ENCODE data around the gene PITX3. TPM values are rescaled to one million over a fixed set of nuclear protein-coding genes. Genes with fewer than 3 reads are reported as not detected.
"Not testable (repeated sequence)": the region's sequence is repeated elsewhere in the genome, so short reads cannot be mapped to it uniquely, and the experiment has no call there.

The PITX3 gene
- total RNA-seq, 6 donors from 2014 or later: 0.61 TPM; not detected in 5

DNA sequence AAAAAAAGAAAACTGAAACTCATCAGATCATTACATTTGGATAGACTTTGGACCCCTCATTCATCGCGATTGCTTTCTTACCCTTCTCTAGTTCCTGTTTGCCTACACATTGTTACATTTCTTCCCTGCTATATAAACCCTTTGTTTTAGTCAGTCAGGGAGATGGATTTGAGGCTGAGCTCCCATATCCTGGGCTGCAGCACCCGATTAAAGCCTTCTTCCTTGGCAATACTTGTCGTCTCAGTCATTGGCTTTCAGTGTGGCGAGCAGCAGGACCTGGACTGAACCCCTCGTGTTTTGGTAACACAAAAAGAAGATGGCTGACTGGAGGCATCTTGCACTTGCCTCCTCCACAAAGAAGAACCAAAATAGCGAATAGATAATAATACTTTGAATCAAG is 49.4 kb downstream of the PITX3 start:
- 78 to 80% methylated on average over 7 of the region's 7 CpGs for WGBS, 2 donors
- Histone ChIP-seq H3K36me3 (no peaks in the 10 kb centered on the region), H3K4me1 (peaks cover 0 to 11% (median 2%) of the 10 kb centered on the region in 4 donors), H3K4me3 (no peak overlapping the region), H3K27me3 (no peaks in the 10 kb centered on the region), H3K9me3 (no peaks in the 10 kb centered on the region), H3K27ac (no peak overlapping the region)
- DNase-seq: no peak
- ATAC-seq (ENCODE audit: low FRiP score in 2 of 2): no peak
- TF ChIP-seq POLR2A (IDR thresholded peaks at IDR 0.05): no peak

DNA sequence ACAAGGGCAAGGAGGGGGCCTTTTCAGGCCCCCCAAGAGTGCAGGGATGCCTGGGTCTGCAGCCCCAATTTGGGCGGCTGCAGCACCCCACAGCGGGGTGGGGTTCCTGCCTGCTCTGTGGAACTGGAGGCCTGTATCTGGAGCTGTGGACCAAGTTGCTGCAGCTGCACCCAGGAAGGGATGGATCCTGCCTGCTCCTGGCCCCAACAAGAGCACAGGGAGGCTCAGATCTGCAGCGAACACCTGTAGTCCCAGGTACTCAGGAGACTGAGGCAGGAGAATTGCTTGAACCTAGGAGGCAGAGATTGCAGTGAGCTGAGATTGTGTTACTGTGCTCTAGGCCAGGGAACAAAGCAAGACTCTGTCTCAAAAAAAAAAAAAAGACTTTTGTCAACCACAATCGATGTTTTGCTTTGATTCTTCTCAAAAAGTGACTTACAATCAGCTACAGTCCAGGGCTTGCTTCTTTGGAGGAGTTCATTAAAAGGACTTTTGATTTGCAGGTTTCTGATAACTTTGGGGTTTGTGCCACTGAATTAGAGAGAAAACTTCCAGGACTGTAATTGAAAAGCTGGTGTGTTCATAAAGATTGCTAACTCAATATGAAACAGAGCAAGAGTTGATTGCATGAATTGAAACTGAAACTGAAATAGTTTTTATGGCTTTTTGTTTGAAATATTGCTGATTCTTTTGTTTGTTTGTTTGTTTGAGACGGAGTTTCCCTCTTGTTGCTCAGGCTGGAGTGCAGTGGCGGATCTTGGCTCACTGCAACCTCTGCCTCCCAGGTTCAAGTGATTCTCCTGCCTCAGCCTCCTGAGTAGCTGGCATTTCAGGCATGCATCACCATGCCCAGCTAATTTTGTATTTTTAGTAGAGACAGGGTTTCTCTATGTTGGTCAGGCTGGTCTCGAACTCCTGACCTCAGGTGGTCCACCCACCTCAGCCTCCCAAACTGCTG is 52.1 kb downstream of the PITX3 start:
- DNase-seq, H3K36me3 ChIP-seq, H3K9me3 ChIP-seq, H3K27me3 ChIP-seq: not testable (repeated sequence)
- 56 to 76% methylated on average over 5 to 7 of the region's 7 CpGs for WGBS, 2 donors
- Histone ChIP-seq H3K4me3 (peak overlapping the region in 1 of 4 donors; percentile 8), H3K4me1 (peaks cover 0 to 11% (median 2%) of the 10 kb centered on the region in 4 donors), H3K27ac (peak overlapping the region in 1 of 4 donors; percentile 7)
- ATAC-seq (ENCODE audit: low FRiP score in 2 of 2): peak in 1 of 2 donors; percentile 53

DNA sequence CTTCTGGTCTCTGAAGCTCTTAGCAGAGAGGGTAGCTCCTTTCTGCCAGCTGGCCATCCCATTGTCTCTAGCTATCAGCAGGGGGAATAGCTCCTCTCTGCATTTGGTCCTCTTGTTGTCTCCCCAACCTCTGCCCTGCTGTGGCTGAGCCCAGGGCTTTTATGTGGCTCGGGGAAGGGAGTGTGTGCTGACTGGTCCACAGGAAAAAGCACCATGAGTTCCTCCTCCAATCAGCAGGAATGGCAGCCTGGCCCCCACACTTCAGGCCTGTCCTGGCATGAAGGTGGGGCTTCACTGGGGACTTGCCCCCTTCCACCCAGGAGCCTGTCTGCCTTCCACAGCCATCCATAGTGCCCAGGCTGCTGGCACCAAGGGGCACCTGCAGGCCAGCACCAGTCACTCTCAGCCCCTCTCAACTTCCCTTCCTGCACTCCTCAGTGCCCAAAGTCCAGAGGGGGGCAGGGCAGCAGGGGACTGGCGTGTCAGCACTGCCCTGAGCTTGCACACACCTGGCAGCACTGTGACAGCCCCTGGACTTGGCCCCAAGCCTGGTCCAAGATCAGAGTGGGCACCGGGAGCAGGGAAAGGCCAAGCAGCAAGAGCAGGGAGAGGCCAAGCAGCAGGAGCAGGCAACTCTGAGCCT is 52.9 kb downstream of the PITX3 start:
- no peaks in the 10 kb centered on the region for H3K36me3 ChIP-seq
- H3K27me3 ChIP-seq: no peaks in the 10 kb centered on the region
- peaks cover 0 to 11% (median 2%) of the 10 kb centered on the region in 4 donors for H3K4me1 ChIP-seq
- DNase-seq (no peak), ATAC-seq (ENCODE audit: low FRiP score in 2 of 2) (peak in 1 of 2 donors; percentile 57)
- no peaks in the 10 kb centered on the region for H3K9me3 ChIP-seq
- TF ChIP-seq EP300 (IDR thresholded peaks at IDR 0.05) (no peak), POLR2AphosphoS5 (IDR thresholded peaks at IDR 0.05) (no peak), POLR2A (IDR thresholded peaks at IDR 0.05) (no peak)
- TF ChIP-seq, protein P1, sequence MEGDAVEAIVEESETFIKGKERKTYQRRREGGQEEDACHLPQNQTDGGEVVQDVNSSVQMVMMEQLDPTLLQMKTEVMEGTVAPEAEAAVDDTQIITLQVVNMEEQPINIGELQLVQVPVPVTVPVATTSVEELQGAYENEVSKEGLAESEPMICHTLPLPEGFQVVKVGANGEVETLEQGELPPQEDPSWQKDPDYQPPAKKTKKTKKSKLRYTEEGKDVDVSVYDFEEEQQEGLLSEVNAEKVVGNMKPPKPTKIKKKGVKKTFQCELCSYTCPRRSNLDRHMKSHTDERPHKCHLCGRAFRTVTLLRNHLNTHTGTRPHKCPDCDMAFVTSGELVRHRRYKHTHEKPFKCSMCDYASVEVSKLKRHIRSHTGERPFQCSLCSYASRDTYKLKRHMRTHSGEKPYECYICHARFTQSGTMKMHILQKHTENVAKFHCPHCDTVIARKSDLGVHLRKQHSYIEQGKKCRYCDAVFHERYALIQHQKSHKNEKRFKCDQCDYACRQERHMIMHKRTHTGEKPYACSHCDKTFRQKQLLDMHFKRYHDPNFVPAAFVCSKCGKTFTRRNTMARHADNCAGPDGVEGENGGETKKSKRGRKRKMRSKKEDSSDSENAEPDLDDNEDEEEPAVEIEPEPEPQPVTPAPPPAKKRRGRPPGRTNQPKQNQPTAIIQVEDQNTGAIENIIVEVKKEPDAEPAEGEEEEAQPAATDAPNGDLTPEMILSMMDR (IDR thresholded peaks at IDR 0.05): no peak
- no peak overlapping the region for H3K27ac ChIP-seq
- 37 to 78% methylated on average over 2 to 3 of the region's 3 CpGs for WGBS, 2 donors
- no peak overlapping the region for H3K4me3 ChIP-seq

DNA sequence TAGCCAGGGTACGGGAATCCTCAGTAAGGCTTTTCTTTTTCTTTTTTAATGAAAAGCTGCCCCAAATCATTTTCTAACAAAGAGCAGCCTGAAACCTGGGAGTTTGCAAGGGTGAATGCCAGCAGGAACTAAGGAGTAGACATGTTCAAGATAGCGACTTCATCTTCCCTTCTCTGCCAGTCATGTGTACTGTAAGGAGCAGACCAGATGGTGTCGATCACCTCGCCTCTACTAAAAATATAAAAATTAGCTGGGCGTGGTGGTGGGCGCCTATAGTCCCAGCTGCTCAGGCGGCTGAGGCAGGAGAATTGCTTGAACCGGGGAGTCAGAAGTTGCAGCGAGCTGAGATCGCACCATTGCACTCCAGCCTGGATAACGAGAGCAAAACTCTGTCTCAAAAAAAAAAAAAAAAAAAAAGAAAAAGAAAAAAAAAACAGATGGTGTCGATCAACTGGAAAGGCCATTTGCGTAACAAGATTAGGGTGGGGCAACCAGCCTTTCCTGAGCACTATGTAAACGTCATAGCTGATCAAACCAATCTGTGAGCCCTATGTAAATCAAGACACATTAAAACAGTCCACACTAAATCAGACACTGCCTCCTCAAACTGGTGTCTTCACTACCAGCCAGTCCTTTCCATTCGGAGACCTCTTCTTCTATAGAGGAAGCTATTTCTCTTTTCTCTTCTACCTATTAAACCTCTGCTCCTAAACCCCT is 55.3 kb downstream of the PITX3 start:
- no peak overlapping the region for H3K27ac ChIP-seq
- ATAC-seq (ENCODE audit: low FRiP score in 2 of 2): no peak
- no peak for DNase-seq

DNA sequence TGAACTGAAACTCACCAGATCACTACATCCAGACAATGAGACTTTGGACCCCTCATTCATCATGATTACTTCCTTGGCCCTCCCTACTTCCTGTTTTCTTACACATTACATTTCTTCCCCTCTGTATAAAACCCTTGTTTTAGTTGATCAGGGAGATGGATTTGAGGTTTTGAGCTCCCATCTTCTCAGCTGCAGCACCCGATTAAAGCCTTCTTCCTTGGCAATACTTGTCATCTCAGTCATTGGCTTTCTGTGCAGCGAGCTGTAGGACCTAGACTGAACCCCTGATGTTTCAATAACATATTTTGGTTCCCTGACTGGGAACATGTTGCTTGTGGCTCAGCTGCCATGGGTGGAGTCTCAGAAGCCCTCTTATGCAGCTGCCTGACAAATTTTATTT is 56.0 kb downstream of the PITX3 start:
- ATAC-seq (ENCODE audit: low FRiP score in 2 of 2): no peak
- WGBS, 2 donors: 60 to 76% methylated on average over 2 of the region's 2 CpGs
- H3K36me3 ChIP-seq: no peaks in the 10 kb centered on the region
- TF ChIP-seq POLR2A (IDR thresholded peaks at IDR 0.05) (no peak), EP300 (IDR thresholded peaks at IDR 0.05) (no peak), POLR2AphosphoS5 (IDR thresholded peaks at IDR 0.05) (no peak)
- TF ChIP-seq, protein P1 (IDR thresholded peaks at IDR 0.05): no peak
- H3K9me3 ChIP-seq: no peaks in the 10 kb centered on the region
- H3K27me3 ChIP-seq: no peaks in the 10 kb centered on the region
- no peak overlapping the region for H3K27ac ChIP-seq
- H3K4me3 ChIP-seq: no peak overlapping the region
- H3K4me1 ChIP-seq: peaks cover 0 to 11% (median 2%) of the 10 kb centered on the region in 4 donors
- no peak for DNase-seq

More for the DNA sequence above, 55.3 kb downstream of the PITX3 start:
- H3K4me1 ChIP-seq: peaks cover 0 to 11% (median 2%) of the 10 kb centered on the region in 4 donors
- TF ChIP-seq POLR2A (IDR thresholded peaks at IDR 0.05) (no peak), POLR2AphosphoS5 (IDR thresholded peaks at IDR 0.05) (no peak), EP300 (IDR thresholded peaks at IDR 0.05) (no peak)
- TF ChIP-seq, protein P1 (IDR thresholded peaks at IDR 0.05): no peak
- WGBS, 2 donors: 74 to 80% methylated on average over 15 of the region's 15 CpGs
- H3K27me3 ChIP-seq: no peaks in the 10 kb centered on the region
- peak overlapping the region in 2 of 4 donors; percentile 1 to 10 for H3K4me3 ChIP-seq
- H3K9me3 ChIP-seq: no peaks in the 10 kb centered on the region
- no peaks in the 10 kb centered on the region for H3K36me3 ChIP-seq

All from upper lobe of left lung (tissue), 6 donors.